HG02884 (cell line): Measurements from ENCODE around the gene PLAAT4.
A peak's percentile ranks its signal among the peaks of the same experiment; 100 is the strongest.
"Not testable (repeated sequence)": the region's sequence is repeated elsewhere in the genome, so short reads cannot be mapped to it uniquely, and the experiment has no call there.

Experiments used
- ATAC-seq: cut with Tn5 transposase; IDR thresholded peaks from one replicate; pipeline ENCODE4 v1.9.1; 2021; ENCODE audit warnings: mild to moderate bottlenecking, moderate library complexity; ENCODE audit not compliant: unreplicated experiment

PLAAT4 gene

DNA sequence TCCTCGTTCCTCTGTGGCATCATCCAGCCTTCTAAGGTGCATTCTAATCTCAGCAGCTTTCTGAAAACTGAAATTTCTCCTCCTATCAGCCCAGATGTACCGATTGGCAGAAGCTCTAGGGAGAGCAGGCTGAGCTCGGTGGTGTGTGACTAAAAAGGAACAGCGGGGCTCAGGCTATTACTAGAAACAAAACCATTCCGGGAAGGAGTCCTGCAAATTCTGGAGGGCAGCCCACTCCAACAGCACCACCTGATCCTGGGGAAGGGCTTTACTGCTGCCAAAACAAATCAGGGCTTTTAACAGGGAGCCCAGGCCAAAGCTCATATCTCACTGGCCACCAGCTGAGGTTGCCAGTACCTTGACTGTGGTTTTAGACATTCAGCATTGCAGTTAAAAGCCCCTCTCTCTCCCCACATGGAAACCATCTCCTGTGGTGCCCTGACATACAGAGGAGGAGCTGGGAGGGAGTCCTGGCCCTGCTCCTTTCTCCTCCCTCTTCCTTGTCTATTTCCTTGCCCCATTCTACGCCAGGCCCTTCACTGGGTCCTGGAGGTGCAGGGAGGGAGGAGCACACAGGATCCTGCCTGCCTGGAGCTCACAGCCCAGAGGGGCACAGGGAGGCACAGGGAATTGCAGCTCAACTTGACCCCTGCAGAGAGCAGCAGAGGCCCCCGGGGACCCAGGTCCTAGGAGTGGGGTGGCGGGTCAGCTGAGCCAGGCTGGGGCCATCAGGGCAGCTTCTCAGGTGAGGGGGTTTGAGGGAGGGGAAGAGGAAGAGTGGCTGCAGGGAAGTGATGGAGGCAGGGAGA lies 889 bp downstream of the PLAAT4 start:
- no peak for ATAC-seq

DNA sequence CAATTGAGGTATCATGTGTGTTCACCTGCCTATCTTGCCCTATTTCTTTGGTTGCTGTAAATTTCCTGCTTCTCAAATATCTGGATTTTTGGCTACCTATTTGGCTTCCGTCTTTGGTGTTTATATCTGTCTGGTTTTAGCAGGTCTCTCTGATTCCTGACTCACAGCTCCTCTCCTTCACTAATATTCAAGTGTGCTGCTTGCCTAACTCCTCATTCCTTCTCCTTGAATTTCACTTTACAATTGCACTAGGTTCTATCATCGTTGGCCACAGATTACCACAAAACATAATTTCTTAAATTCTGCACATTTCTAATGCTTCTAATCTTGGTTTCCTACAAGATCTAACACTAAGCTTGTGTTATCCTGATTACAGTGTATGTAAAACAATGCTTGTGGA lies 5.9 kb downstream of the PLAAT4 start:
- ATAC-seq, result not testable (repeated sequence)

DNA sequence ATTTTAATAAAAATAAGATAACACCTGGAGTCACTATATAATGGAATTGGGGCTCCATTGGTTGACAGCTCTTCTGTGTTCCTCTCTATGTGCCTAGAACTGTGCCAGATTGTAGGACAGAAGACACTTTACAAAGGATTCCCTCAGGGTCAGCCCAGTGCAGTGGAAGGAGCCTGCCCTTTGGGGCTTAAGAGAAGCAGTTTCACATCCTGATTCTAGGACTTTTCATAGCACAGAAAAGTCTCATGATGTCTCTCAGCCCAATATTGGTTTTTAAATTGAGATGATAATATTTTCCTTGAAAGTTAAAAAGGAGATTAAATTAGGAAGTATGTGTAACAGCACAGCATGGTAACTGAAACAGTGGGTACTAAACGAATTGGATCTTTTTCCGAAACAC lies 7.1 kb downstream of the PLAAT4 start:
- ATAC-seq, result no peak

DNA sequence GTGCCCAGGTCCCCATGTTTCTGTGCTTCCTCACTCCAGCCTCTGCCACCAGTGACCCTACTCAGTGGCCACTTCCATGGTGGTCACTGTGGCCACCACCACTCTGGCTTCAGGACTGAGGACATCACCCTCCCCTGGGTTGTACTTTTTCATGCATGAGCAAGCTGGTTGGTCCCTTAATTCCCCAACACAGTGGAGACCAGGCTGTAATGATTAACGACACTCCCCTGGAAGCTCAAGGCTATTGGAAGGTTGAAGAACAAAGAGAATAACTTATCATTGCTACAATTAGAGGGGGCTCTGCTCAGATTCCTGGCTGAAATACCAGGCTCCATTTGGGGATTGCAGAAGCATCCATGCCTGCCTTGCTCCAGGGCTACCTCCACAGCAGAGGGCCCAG lies 10.5 kb downstream of the PLAAT4 start:
- no peak for ATAC-seq

DNA sequence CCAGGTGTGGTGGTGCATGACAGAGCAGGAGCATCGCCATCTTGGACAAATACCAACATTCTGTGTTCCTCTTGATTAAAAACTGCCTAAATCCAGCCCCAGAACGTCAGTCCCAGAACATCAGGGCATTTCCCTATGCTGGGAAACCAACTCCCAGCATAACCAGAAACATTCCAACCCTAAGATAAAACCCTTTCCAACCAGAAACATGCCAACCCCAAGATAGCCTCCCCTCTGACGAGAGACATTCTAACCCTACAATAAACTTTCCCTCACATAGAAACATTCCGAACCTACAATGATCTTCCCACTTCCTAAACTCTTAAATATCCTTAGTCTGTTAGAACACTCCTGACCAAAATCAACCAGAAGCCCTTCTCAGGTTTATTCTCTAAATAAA lies 11.6 kb downstream of the PLAAT4 start:
- ATAC-seq, result no peak

DNA sequence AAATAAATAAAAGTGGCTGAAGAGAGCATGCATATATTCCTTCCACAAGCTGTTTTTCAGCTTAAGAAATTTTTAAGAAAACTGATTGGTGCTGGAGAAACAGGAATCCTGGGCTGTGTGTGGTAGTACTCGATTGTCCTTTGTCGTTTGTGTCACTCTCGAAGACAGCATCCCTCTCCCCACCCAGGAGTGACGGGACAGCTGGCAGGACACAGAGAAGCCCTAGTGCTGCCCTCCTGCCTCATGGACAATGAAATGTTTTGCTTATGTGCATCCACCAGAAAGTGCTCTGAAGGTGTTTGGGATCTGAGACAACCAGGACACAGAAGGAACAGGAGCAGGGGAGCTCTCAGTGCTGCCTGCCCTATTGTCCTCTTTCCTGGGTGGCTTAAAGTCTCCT lies 12.8 kb downstream of the PLAAT4 start:
- no peak for ATAC-seq

DNA sequence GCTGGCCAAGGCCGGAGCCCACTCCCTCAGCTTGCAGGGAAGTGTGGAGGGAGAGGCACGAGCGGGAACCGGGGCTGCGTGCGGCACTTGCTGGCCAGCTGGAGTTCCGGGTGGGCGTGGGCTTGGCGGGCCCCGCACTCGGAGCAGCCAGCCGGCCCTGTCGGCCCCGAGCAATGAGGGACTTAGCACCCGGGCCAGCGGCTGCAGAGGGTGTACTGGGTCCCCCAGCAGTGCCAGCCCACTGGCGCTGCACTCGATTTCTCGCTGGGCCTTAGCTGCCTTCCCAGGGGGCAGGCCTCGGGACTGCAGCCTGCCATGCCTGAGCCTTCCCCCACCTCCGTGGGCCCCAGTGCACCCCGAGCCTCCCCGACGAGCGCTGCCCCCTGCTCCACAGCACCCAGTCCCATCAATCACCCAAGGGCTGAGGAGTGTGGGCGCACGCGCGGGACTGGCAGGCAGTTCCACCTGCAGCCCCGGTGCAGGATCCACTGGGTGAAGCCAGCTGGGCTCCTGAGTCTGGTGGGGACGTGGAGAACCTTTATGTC lies 13.6 kb downstream of the PLAAT4 start:
- ATAC-seq, result not testable (repeated sequence)

DNA sequence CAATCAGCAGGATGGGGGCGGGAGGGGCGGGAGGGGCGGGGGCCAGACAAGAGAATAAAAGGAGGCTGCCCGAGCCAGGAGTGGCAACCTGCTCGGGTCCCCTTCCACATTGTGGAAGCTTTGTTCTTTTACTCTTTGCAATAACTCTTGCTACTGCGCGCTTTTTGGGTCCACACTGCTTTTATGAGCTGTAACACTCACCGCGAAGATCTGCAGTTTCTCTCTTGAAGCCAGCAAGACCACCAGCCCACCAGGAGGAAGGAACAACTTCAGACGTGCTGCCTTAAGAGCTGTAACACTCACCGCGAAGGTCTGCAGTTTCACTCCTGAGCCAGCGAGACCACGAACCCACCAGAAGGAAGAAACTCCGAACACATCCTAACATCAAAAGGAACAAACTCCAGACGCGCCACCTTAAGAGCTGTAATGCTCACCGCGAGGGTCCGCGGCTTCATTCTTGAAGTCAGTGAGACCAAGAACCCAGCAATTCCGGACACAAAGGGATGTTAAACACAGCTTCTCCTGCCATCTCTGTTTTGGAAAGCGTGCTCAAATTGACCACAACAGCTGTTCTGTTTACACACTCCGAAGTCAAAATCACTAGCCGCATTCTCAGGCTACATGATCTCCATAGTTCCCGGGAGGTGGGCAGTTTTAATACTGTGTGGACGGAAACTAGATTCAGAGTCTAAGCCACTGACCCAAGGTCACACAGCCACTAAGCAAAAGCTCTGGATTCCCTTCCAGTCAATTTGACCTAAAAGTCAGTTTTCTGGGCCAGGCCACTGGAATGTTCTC lies 14.7 kb downstream of the PLAAT4 start:
- no peak for ATAC-seq

DNA sequence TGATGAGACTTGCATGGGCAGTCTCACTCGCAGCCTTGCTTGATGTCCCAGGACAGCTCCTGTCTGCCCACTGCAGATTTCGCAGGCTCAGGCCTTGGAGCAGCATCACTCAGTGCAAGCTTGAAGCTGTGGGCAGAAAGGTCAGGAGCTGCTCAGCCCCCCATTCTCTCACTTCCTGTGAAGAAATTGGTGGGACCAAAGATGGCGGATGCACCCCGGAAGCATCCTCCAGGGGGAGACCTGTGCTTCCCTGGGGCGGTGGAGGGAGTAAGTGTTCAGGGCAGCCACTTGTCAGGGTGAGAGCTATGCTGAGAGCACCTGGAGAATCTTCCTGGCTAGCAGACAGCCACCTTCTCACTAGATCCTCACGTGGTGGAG lies 15.3 kb downstream of the PLAAT4 start:
- ATAC-seq, result no peak

DNA sequence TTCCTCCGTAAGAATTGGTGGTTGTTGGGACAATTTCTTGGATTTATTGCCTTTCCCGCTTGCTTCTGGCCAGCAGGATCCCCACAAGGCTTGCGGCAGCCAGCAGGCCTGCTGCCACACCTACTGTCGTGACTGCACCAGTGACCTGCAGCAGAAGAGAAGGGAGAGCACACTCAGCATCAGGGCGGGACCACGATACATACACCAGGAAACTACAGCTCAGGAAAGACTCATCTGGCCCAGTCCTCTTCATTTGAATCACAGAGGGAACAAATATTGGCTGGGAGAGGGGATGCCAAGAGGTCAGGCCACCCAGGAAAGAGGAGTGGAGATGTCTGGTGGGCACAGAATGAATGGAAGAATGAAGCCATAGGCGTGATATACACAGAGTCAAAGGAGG lies 16.3 kb downstream of the PLAAT4 start:
- ATAC-seq, result no peak

DNA sequence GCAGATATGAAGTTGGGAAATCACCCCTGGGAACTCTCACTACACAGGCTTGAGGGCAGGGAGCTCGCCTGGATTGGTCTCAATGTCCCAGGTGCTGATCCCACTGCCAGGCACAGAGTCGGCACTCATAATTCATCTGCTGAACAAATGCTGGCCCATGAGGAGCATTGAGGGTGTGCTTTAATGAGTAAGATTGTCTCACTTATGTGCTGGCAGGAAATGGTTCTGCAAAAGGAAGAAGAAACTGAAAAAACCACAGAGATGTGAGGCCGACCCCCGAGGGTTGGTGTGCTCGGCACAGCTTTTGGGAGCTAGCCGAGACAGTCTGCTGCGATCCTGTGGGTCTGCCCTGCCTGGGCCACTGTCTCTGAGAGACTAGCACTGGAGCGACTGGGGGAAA lies 17.2 kb downstream of the PLAAT4 start:
- peak; percentile 81 for ATAC-seq

DNA sequence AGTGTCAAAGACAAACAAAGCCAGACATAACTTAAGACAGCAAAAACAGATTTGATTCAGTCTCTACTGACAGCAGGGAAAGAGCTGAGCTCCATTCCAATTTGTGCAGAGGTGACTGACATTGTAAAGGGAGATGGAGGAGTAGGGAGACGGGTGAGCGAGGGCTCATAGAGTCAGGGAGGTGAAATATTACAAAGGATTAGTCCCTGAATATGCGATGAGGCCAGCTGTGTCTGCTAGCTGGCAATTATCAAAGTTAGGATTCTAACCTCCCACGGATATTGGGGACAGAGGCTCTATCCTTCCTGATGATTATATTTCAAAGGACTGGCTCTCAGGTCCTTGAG lies 18.2 kb downstream of the PLAAT4 start:
- no peak for ATAC-seq

DNA sequence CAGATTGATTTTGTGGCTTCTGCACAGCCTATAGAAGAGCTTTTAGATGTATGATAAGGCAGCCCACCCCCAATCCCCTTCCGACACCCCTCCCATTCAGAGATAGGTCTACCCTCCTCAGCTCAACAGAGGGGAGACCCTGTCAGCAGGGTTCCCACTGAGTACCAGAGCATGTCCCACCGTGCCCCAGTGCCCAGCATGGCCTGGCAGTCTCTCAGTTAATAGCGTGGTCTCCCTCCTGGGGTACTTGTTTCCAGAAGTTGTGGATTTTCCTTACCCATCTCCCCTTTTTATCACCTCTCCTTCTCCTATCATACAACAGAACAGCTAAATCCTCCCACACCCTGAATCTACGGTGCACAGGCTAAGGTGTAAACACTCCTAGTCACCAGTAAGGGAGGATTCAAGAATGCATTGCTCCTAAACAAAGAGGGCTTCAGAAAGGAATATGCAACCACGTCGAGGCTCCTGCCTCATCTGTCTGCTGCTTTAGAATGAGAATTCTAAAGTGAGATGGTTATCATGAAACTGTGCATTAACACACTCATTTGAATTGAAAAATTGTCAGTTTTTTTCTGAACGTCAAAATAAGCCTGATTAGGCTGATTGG lies 19.9 kb downstream of the PLAAT4 start:
- ATAC-seq, result no peak

DNA sequence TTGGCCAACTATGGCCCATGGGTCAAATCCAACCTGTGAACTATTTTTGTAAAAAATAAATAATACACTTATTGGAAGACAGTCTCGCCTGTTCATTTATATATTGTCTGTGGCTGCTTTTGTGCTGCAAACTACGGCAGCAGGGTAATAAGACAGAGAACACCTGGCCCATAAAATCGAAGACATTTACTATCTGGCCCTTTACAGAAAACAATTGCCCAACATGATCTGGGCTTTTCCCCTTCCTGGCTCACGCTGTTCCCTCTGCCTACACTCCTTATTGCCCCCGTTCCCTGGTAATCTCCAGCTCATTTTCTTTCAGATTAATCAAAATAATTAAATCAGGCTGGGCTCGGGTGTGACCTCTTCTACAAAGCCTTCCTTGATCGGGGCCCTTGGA lies 21.0 kb downstream of the PLAAT4 start:
- no peak for ATAC-seq

DNA sequence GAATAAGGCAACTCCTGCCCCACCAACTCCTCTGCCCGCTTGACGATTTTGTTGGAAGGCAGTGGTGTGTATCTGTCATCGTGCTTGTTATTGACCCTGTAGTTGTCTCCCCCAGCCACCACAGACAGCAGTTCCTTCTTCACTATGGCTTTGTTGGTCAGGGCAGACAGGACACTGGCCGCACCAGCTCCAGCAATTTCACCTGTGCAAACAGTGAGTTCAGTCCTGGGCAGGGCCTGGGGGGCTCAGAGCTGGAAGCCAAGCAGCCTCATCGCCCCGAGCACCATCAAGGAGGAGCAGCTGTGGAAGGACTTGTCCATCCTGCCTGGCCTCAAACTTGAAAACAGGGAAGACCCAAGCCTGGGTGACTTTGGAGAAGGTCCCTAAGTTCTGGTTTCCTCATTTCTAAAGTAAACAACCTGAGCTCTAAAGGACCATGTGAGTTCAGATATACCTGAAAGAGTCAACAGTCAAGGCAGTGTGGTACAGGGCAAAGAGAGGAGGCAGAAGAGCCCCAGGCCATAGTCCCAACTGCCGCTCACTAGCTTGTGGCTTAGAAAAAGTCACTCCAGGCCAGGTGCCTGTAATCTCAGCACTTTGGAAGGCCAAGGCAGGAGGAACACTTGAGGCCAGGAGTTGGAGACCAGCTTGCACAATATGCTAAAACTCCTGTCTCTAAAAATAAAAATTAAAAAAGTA lies 22.0 kb downstream of the PLAAT4 start:
- no peak for ATAC-seq

DNA sequence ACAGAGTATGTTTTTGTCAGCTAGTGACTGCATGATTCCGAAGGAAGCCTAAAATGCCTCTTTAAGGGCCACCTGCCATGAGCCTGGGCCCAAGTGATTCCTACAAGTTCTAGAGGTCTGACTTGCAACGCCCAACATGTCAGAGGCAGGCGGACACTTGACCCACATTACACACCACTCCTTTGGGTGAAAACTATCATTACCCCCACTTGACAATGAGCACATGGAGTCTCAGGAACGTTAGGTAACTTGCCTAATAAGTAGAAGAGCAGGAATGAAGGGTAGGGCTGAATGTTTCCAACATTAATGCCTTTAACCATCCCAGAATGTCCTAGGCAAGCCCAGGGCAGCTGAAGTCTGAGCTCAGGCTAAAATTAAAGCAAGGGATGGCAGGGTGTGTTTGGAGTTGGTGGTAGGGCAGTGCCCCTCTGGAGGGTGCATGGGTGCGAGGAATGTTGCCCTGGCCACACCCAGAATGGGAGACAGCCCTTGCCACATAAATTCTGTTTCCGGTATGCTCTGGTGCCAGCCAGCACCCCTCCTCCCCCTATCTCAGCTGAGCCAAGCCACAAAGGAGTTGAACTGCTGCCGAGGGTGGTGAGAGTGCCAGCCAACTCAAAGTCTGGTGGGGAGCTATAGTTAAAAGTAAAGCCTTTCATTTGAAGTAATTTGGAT lies 24.0 kb downstream of the PLAAT4 start:
- no peak for ATAC-seq

DNA sequence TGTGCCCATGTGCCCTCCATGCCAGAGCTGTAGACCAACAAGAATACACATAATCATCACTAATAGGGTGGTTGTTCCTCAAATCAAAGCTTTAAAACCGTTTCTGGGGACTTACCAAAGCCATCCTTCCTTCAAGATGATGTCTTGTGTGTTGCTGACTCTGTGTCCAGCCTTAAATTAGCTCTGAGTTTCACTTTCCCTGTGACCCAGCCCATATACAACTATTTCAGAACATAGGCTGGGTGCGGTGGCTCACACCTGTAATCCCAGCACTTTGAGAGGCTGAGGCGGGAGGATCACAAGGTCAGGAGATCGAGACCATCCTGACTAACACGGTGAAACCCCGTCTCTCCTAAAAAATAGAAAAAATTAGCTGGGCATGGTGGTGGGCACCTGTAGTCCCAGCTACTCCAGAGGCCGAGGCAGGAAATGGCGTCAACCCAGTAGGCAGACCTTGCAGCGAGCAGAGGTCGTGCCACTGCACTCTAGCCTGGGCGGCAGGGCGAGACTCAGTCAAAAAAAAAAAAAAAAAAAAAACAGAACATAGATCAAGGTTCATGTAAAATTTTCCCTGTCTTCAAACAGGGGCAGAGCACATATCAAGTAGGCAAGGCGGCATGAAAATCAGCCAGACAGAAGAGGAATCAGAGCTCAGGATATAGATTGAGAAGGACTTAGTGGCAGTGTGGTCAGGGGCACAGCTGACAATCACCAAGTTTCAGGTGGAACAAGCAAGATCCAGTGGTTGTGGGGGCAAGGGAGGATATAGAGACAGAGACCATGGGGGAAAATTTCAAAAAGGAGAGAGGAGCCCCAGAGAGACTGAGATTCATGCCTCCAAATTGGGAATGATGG lies 26.8 kb downstream of the PLAAT4 start, which contains the start of gene PLAAT2:
TSS of gene PLAAT2 (minus strand) at position 179 of the 855 bp plus-strand sequence. CDS start at position 124, 55 bp downstream.
- no peak for ATAC-seq

DNA sequence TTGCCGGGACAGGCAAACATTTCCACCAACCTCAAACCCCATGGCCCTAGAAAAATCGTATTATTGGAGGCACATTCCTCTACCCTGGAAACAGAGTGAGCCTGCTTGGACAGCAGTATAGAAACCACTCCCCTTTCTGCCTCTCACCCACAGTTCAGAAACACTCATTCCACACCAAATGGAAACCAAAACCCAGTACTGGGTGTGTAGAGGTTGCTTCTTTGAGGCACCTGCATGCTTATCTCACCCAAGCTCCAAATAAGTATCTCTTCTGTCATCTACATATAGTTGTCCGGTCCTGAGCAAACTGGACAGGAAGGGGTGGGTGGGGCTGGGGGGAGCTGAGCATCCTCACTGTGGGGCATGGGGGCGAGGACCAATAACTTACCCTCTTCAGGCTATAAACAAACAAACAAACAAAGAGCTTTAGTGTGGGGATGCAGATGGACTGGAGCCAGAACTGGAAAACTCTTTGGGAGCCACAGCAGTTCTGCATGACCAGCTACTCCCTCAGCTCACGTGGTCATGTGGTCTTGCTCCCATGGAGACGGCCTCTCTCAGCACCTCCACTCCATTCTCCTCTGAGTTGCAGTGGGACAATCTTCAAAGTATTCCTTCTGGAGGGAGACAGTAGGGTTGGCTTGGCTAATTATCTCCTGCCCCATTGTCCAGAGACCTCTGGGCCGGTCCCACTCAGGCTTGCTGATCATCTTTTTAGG lies 27.6 kb downstream of the PLAAT4 start:
- ATAC-seq, result peak; percentile 68
